SJCRH30 (cell line): ENCODE results near the gene C21orf58. TPM values are rescaled to one million over a fixed set of nuclear protein-coding genes. Genes with fewer than 3 reads are reported as not detected.
"Not testable (repeated sequence)": the region's sequence is repeated elsewhere in the genome, so short reads cannot be mapped to it uniquely, and the experiment has no call there.

Experiments
- DNase-seq, 2 experiments: peaks; one replicate each; pipeline ENCODE4 v3.0.0-alpha.2; 2015 to 2020
- H3K27ac ChIP-seq: fragments of 250-450 bp; sonication (Bioruptor Pico); 2 replicates; pipeline ENCODE4 v1.5.1; 2020; ENCODE audit warnings: mild to moderate bottlenecking, moderate library complexity
- H3K27me3 ChIP-seq: fragments of 250-450 bp; sonication (Bioruptor Pico); 2 replicates; pipeline ENCODE4 v1.5.1; 2020; ENCODE audit warnings: mild to moderate bottlenecking, moderate library complexity
- H3K36me3 ChIP-seq: fragments of 250-450 bp; sonication (Bioruptor Pico); 2 replicates; pipeline ENCODE4 v1.5.1; 2020; ENCODE audit warnings: mild to moderate bottlenecking, moderate library complexity
- H3K4me1 ChIP-seq: fragments of 250-450 bp; sonication (Bioruptor Pico); 2 replicates; pipeline ENCODE4 v1.5.1; 2020; ENCODE audit warnings: mild to moderate bottlenecking, moderate library complexity
- H3K4me3 ChIP-seq: fragments of 250-450 bp; sonication (Bioruptor Pico); 2 replicates; pipeline ENCODE4 v1.5.1; 2020; ENCODE audit warnings: mild to moderate bottlenecking, moderate library complexity
- H3K9me3 ChIP-seq: fragments of 250-450 bp; sonication (Bioruptor Pico); replicated peaks from 2 replicates; pipeline ENCODE4 v1.5.1; 2020; ENCODE audit warnings: mild to moderate bottlenecking, moderate library complexity
- total RNA-seq: library from RNA; depleted of rRNA; stranded (reverse); fragments of >200 nt; shearing (Covaris generic); gene quantifications from 2 replicates; pipeline ENCODE4 v1.2.3, GENCODE V29; 2014

C21orf58 gene
- total RNA-seq, 1 experiment from 2014 or later, result 40.7 TPM

GRCh38 chr21:46323227-46323709 lies 402 bp downstream of the C21orf58 start:
- H3K4me1 ChIP-seq, result peaks cover 5% of the 10 kb centered on the region
- no peak for DNase-seq
- peaks cover 16% of the 10 kb centered on the region for H3K36me3 ChIP-seq
- H3K4me3 ChIP-seq, result peak overlapping the region; percentile 99
- H3K9me3 ChIP-seq, result no peaks in the 10 kb centered on the region
- H3K27me3 ChIP-seq, result no peaks in the 10 kb centered on the region
- peak overlapping the region; percentile 98 for H3K27ac ChIP-seq

GRCh38 chr21:46322351-46323226 lies 1.1 kb downstream of the C21orf58 start:
- H3K9me3 ChIP-seq, result no peaks in the 10 kb centered on the region
- peak overlapping the region; percentile 99 for H3K4me3 ChIP-seq
- no peaks in the 10 kb centered on the region for H3K27me3 ChIP-seq
- DNase-seq, result peak in 1 of 2 experiments; percentile 37
- H3K36me3 ChIP-seq, result peaks cover 16% of the 10 kb centered on the region
- H3K4me1 ChIP-seq, result peaks cover 5% of the 10 kb centered on the region
- peak overlapping the region; percentile 98 for H3K27ac ChIP-seq

GRCh38 chr21:46320331-46320801 lies 3.3 kb downstream of the C21orf58 start:
- no peak overlapping the region for H3K27ac ChIP-seq
- no peak overlapping the region for H3K4me3 ChIP-seq

GRCh38 chr21:46319186-46319585 lies 4.5 kb downstream of the C21orf58 start:
- DNase-seq, result no peak
- no peaks in the 10 kb centered on the region for H3K27me3 ChIP-seq
- H3K36me3 ChIP-seq, result peaks cover 33% of the 10 kb centered on the region
- H3K9me3 ChIP-seq, result no peaks in the 10 kb centered on the region
- no peaks in the 10 kb centered on the region for H3K4me1 ChIP-seq
- H3K4me3 ChIP-seq, result no peak overlapping the region
- H3K27ac ChIP-seq, result no peak overlapping the region

More at GRCh38 chr21:46320331-46320801, 3.3 kb downstream of the C21orf58 start:
- H3K27me3 ChIP-seq, result no peaks in the 10 kb centered on the region
- H3K9me3 ChIP-seq, result no peaks in the 10 kb centered on the region
- H3K4me1 ChIP-seq, result no peaks in the 10 kb centered on the region
- H3K36me3 ChIP-seq, result peaks cover 27% of the 10 kb centered on the region
- DNase-seq, result no peak

- H3K4me1 ChIP-seq, result no peaks in the 10 kb centered on the region
- no peak overlapping the region for H3K27ac ChIP-seq
- H3K36me3 ChIP-seq, result peaks cover 33% of the 10 kb centered on the region
- DNase-seq, result no peak
- no peaks in the 10 kb centered on the region for H3K27me3 ChIP-seq
- H3K4me3 ChIP-seq, result no peak overlapping the region
- H3K9me3 ChIP-seq, result no peaks in the 10 kb centered on the region
These were observed 5.2 kb downstream of the C21orf58 start for GRCh38 chr21:46318464-46318845.

- Histone ChIP-seq H3K9me3 (no peaks in the 10 kb centered on the region), H3K4me3 (no peak overlapping the region), H3K4me1 (no peaks in the 10 kb centered on the region), H3K36me3 (peaks cover 38% of the 10 kb centered on the region), H3K27ac (no peak overlapping the region), H3K27me3 (no peaks in the 10 kb centered on the region)
- no peak for DNase-seq
These were observed 5.8 kb downstream of the C21orf58 start for GRCh38 chr21:46317710-46318463.

GRCh38 chr21:46316708-46317324 lies 6.9 kb downstream of the C21orf58 start:
- peaks cover 36% of the 10 kb centered on the region for H3K36me3 ChIP-seq
- no peak overlapping the region for H3K27ac ChIP-seq
- no peaks in the 10 kb centered on the region for H3K27me3 ChIP-seq
- no peaks in the 10 kb centered on the region for H3K9me3 ChIP-seq
- DNase-seq, result no peak
- H3K4me3 ChIP-seq, result no peak overlapping the region
- H3K4me1 ChIP-seq, result no peaks in the 10 kb centered on the region

- Histone ChIP-seq H3K4me1 (no peaks in the 10 kb centered on the region), H3K27me3 (no peaks in the 10 kb centered on the region), H3K36me3 (peaks cover 47% of the 10 kb centered on the region), H3K9me3 (no peaks in the 10 kb centered on the region), H3K4me3 (no peak overlapping the region), H3K27ac (no peak overlapping the region)
- DNase-seq, result no peak
These were observed 9.1 kb downstream of the C21orf58 start for GRCh38 chr21:46314441-46315020.

- Histone ChIP-seq H3K9me3 (no peaks in the 10 kb centered on the region), H3K4me3 (no peak overlapping the region), H3K36me3 (peaks cover 54% of the 10 kb centered on the region), H3K4me1 (no peaks in the 10 kb centered on the region), H3K27me3 (no peaks in the 10 kb centered on the region), H3K27ac (no peak overlapping the region)
- DNase-seq, result no peak
These were observed 10.7 kb downstream of the C21orf58 start for GRCh38 chr21:46312949-46313348.

GRCh38 chr21:46311568-46311967 lies 12.1 kb downstream of the C21orf58 start:
- H3K27me3 ChIP-seq, result no peaks in the 10 kb centered on the region
- H3K4me3 ChIP-seq, result no peak overlapping the region
- H3K27ac ChIP-seq, result no peak overlapping the region
- 0 out of 2 replicates have a peak, but pooled peaks cover 2% of the 10 kb centered on the region for H3K4me1 ChIP-seq
- no peak for DNase-seq
- no peaks in the 10 kb centered on the region for H3K9me3 ChIP-seq
- peaks cover 60% of the 10 kb centered on the region for H3K36me3 ChIP-seq

- H3K4me3 ChIP-seq, H3K27ac ChIP-seq, DNase-seq, H3K4me1 ChIP-seq, H3K27me3 ChIP-seq, H3K9me3 ChIP-seq: not testable (repeated sequence)
- peaks cover 59% of the 10 kb centered on the region for H3K36me3 ChIP-seq
These were observed 13.4 kb downstream of the C21orf58 start for GRCh38 chr21:46310260-46310659.

- H3K27me3 ChIP-seq, result no peaks in the 10 kb centered on the region
- no peak overlapping the region for H3K27ac ChIP-seq
- H3K36me3 ChIP-seq, result peaks cover 59% of the 10 kb centered on the region
- H3K4me3 ChIP-seq, result no peak overlapping the region
- H3K9me3 ChIP-seq, result no peaks in the 10 kb centered on the region
- no peak for DNase-seq
- H3K4me1 ChIP-seq, result 0 out of 2 replicates have a peak, but pooled peaks cover 2% of the 10 kb centered on the region
These were observed 15.2 kb downstream of the C21orf58 start for GRCh38 chr21:46308431-46308830.

- H3K27me3 ChIP-seq, result no peaks in the 10 kb centered on the region
- peaks cover 58% of the 10 kb centered on the region for H3K36me3 ChIP-seq
- no peak overlapping the region for H3K4me3 ChIP-seq
- no peak overlapping the region for H3K27ac ChIP-seq
- no peaks in the 10 kb centered on the region for H3K9me3 ChIP-seq
- H3K4me1 ChIP-seq, result 0 out of 2 replicates have a peak, but pooled peaks cover 2% of the 10 kb centered on the region
- no peak for DNase-seq
These were observed 16.0 kb downstream of the C21orf58 start for GRCh38 chr21:46307625-46308024.

- H3K36me3 ChIP-seq, result peaks cover 58% of the 10 kb centered on the region
- no peak for DNase-seq
- no peak overlapping the region for H3K4me3 ChIP-seq
These were observed 18.7 kb downstream of the C21orf58 start for GRCh38 chr21:46304955-46305354.

More at GRCh38 chr21:46304955-46305354, 18.7 kb downstream of the C21orf58 start:
- Histone ChIP-seq H3K9me3 (no peaks in the 10 kb centered on the region), H3K27ac (no peak overlapping the region), H3K27me3 (no peaks in the 10 kb centered on the region), H3K4me1 (0 out of 2 replicates have a peak, but pooled peaks cover 2% of the 10 kb centered on the region)
